Caco-2 (cell line): Measurements from ENCODE around the gene SH3GL1. TPM values are rescaled to one million over a fixed set of nuclear protein-coding genes. Genes with fewer than 3 reads are reported as not detected.

ENCODE experiments used
- BruUV-seq: library from RNA; stranded (reverse); fragments of 400-500 nt; replicated peaks from 2 replicates; lab custom pipeline; 2021; lab: Mats Ljungman, UMichigan
- CTCF ChIA-PET: fragments of 300-600 bp; sonication (Branson Sonifier 250); formaldehyde crosslinking; loops from one replicate; lab custom pipeline; 2022; ENCODE audit warnings: antibody characterized with exemption; lab: Charles Lee
- POLR2A ChIA-PET: fragments of 300-600 bp; sonication (Branson Sonifier 250); formaldehyde crosslinking; loops from one replicate; lab custom pipeline; 2022; ENCODE audit warnings: antibody characterized with exemption; lab: Charles Lee
- DNase-seq, 2 experiments: peaks; one replicate each; pipeline versions ENCODE4 v3.0.0 to v3.0.0-alpha.2; 2020 to 2022
- H3K27me3 ChIP-seq: replicated peaks from 2 replicates; pipeline ENCODE4 v1.6.0; 2011; ENCODE audit warnings: low read length; ENCODE audit not compliant: control insufficient read depth, insufficient read depth
- H3K36me3 ChIP-seq: 2 replicates; pipeline ENCODE4 v1.5.1; 2011; ENCODE audit warnings: low read length; ENCODE audit not compliant: control insufficient read depth, insufficient read depth
- H3K4me1 ChIP-seq: fragments of 250-450 bp; sonication (Bioruptor Pico); 2 replicates; pipeline ENCODE4 v1.5.1; 2020; ENCODE audit warnings: mild to moderate bottlenecking
- H3K4me3 ChIP-seq: 2 replicates; pipeline ENCODE4 v1.5.1; 2011; ENCODE audit warnings: low read depth, mild to moderate bottlenecking, control low read depth, low read length
- H3K9me3 ChIP-seq: fragments of 250-450 bp; sonication (Bioruptor Pico); 2 replicates; pipeline ENCODE4 v1.5.1; 2020; ENCODE audit warnings: mild to moderate bottlenecking, moderate library complexity
- H3K27ac Mint-ChIP-seq: one replicate; pipeline ENCODE4 v1.8.0; 2022; ENCODE audit warnings: mixed read lengths; ENCODE audit not compliant: unreplicated experiment
- H3K27me3 Mint-ChIP-seq: one replicate; pipeline ENCODE4 v1.8.0; 2022; ENCODE audit warnings: mixed read lengths; ENCODE audit not compliant: insufficient read depth, unreplicated experiment
- H3K36me3 Mint-ChIP-seq: one replicate; pipeline ENCODE4 v1.8.0; 2022; ENCODE audit warnings: mild to moderate bottlenecking, mixed read lengths; ENCODE audit not compliant: insufficient read depth, unreplicated experiment
- H3K4me1 Mint-ChIP-seq: one replicate; pipeline ENCODE4 v1.8.0; 2022; ENCODE audit warnings: low read depth, mixed read lengths; ENCODE audit not compliant: unreplicated experiment
- H3K4me3 Mint-ChIP-seq: one replicate; pipeline ENCODE4 v1.8.0; 2022; ENCODE audit warnings: mild to moderate bottlenecking, moderate library complexity, mixed read lengths; ENCODE audit not compliant: unreplicated experiment
- H3K9me3 Mint-ChIP-seq: one replicate; pipeline ENCODE4 v1.8.0; 2022; ENCODE audit warnings: mixed read lengths; ENCODE audit not compliant: unreplicated experiment
- intact Hi-C: fragments of 100-400 bp; cut with micrococcal nuclease; formaldehyde crosslinking; loops from one replicate; pipeline ENCODE4 v1.10.0; 2022; ENCODE audit not compliant: unreplicated experiment
- total RNA-seq: library from RNA; stranded (reverse); gene quantifications from 2 replicates; pipeline ENCODE4 v1.2.3, GENCODE V29; 2022
- TF ChIP-seq, protein P1 (sequence below), 2 experiments: fragments of 200-600 bp in 1 of 2; IDR thresholded peaks; 1 replicate in 1 of 2; 2 replicates in 1 of 2; pipeline versions ENCODE4 v1.5.1 to v1.8.0; 2011 to 2022; ENCODE audit warnings: antibody characterized with exemption in 1 of 2, control low read depth in 1 of 2, inconsistent platforms in 1 of 2, low read depth in 1 of 2, low read length in 1 of 2, mild to moderate bottlenecking in 1 of 2, moderate library complexity in 1 of 2; ENCODE audit not compliant: insufficient read depth in 1 of 2, severe bottlenecking in 1 of 2, unreplicated experiment in 1 of 2

The SH3GL1 gene
- total RNA-seq, 1 experiment from 2014 or later = 91.3 TPM

DNA sequence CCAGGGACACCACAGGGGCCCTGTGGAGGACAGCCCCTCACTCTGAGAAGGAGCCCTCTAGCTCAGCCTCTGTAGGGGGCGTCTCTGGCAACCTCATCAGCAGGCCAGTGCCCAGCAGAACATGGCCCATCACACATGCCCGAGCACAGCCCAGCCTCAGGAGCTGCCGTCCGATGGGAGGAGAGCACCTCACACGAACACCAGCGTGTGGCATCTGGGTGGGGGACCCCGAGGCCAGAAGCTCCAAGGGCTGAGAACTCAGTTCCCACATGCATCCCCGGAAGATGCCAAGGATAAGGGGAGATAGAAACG, 11.3 kb downstream of the SH3GL1 start:
- POLR2A ChIA-PET = interaction anchor here (0.6 kb wide), 1 partner anchor 13 kb away, joined by 3 read pairs; no protein-coding TSS in a partner anchor
- peaks cover 41% of the 10 kb centered on the region for H3K4me1 ChIP-seq
- peak overlapping the region; percentile 72 for H3K27ac Mint-ChIP-seq
- peaks cover 23% of the 10 kb centered on the region for H3K4me1 Mint-ChIP-seq
- H3K4me3 Mint-ChIP-seq = peak overlapping the region; percentile 22
- H3K36me3 Mint-ChIP-seq = peaks cover 55% of the 10 kb centered on the region
- H3K36me3 ChIP-seq = peaks cover 3% of the 10 kb centered on the region
- no peaks in the 10 kb centered on the region for H3K27me3 Mint-ChIP-seq
- CTCF ChIA-PET = interaction anchor here (0.7 to 1.0 kb wide), 4 partner anchors 14 to 122 kb away, joined by 3 read pairs; no protein-coding TSS in a partner anchor
- H3K27me3 ChIP-seq = no peaks in the 10 kb centered on the region
- TF ChIP-seq, protein P1, sequence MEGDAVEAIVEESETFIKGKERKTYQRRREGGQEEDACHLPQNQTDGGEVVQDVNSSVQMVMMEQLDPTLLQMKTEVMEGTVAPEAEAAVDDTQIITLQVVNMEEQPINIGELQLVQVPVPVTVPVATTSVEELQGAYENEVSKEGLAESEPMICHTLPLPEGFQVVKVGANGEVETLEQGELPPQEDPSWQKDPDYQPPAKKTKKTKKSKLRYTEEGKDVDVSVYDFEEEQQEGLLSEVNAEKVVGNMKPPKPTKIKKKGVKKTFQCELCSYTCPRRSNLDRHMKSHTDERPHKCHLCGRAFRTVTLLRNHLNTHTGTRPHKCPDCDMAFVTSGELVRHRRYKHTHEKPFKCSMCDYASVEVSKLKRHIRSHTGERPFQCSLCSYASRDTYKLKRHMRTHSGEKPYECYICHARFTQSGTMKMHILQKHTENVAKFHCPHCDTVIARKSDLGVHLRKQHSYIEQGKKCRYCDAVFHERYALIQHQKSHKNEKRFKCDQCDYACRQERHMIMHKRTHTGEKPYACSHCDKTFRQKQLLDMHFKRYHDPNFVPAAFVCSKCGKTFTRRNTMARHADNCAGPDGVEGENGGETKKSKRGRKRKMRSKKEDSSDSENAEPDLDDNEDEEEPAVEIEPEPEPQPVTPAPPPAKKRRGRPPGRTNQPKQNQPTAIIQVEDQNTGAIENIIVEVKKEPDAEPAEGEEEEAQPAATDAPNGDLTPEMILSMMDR (IDR thresholded peaks at IDR 0.05; ENCODE audit: insufficient read depth in 1 of 2, low read depth in 1 of 2, low read length in 1 of 2, severe bottlenecking in 1 of 2, unreplicated experiment in 1 of 2) = no peak
- intact Hi-C loops = no loop called here
- DNase-seq = no peak
- H3K9me3 ChIP-seq = no peaks in the 10 kb centered on the region
- H3K9me3 Mint-ChIP-seq = no peaks in the 10 kb centered on the region
- BruUV-seq = no TSS peak
- no peak overlapping the region for H3K4me3 ChIP-seq

DNA sequence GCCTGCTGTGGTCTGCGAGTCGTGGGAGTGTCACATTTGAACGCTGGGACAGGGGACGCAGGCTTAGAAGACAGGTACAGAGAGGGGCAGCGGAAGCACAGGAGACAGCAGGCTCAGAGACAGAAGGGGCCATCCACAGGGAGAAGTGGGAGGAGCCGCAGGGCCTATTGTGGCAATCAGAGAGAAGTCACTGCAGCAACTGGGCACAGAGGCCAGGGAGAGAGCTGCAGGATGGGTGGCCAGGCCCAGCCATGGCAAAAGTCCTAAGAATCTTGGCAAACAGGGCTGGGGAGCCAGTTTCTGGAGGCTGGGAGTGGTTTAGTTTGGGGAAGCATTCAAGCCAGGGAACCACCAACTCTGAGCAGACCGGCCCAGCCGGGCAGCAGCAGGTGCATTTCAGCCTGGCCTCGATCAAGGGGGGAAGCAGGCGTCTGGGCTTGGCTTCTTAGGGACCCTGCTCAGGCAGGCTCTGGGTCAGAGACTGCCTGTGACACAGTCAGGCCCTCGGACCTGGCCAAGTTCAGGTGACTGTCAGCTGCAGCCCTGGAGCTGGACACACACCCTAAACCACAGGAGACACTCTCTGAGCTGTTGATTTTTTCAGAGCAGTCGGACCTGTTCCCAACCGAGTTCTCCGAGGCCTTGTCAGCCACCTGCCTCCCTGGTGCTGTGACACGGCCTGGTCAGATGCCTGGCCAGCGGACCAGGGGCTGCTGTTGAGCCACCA, 11.8 kb downstream of the SH3GL1 start:
- Mint-ChIP-seq H3K4me3 (no peak overlapping the region), H3K4me1 (peaks cover 20% of the 10 kb centered on the region), H3K27ac (peak overlapping the region; percentile 72), H3K9me3 (no peaks in the 10 kb centered on the region), H3K27me3 (no peaks in the 10 kb centered on the region), H3K36me3 (peaks cover 55% of the 10 kb centered on the region)
- TF ChIP-seq, protein P1 (IDR thresholded peaks at IDR 0.05; ENCODE audit: insufficient read depth in 1 of 2, low read depth in 1 of 2, low read length in 1 of 2, severe bottlenecking in 1 of 2, unreplicated experiment in 1 of 2) = no peak
- H3K9me3 ChIP-seq = no peaks in the 10 kb centered on the region
- H3K27me3 ChIP-seq = no peaks in the 10 kb centered on the region
- ChIA-PET POLR2A (interaction anchor here (0.6 kb wide), 1 partner anchor 13 kb away, joined by 3 read pairs; no protein-coding TSS in a partner anchor), CTCF (interaction anchor here (0.6 to 1.5 kb wide), 6 partner anchors 11 to 122 kb away, joined by 3 to 6 read pairs (median 3); no protein-coding TSS in a partner anchor)
- no peak overlapping the region for H3K4me3 ChIP-seq
- peaks cover 3% of the 10 kb centered on the region for H3K36me3 ChIP-seq
- H3K4me1 ChIP-seq = peaks cover 41% of the 10 kb centered on the region
- peak in 1 of 2 experiments; percentile 23 for DNase-seq
- intact Hi-C loops = no loop called here
- BruUV-seq = no TSS peak

DNA sequence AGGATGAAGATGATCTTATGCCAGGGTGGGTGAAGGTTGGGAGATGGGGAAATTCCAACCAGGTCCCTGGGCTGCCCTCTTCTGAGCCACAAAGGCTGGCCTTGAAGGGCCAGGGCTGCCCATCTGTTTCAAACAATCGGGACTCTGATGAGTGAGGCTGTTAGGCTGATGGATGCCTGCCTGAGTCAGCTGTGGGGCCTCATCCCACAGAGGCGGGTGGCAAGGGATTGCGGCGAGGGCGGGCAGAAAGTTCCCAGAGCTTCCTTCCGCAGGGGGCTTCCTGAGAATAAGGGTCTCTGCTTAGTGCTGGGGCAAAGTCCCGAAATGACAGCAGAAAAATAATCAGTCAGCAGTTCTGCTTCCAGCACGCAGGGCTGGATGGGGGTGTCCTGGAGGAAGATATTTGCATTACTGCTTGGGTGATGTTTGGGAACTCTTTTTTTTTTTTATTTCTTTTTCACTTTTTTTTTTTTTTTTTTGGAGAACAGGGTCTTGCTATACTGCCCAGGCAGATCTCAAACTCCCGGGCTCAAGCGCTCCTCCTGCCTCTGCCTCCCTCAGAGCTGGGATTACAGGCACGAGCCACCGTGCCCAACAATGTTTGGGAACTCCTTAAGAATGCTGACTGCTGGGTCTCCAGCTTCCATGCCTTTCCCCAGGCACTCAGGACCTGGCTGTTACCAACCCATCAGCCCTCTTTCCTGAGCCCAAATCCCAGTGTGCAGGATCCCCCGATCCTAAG, 14.1 kb downstream of the SH3GL1 start:
- no peaks in the 10 kb centered on the region for H3K27me3 ChIP-seq
- intact Hi-C loops = no loop called here
- H3K9me3 ChIP-seq = no peaks in the 10 kb centered on the region
- no peaks in the 10 kb centered on the region for H3K9me3 Mint-ChIP-seq
- no peak for DNase-seq
- no peaks in the 10 kb centered on the region for H3K27me3 Mint-ChIP-seq
- H3K4me3 ChIP-seq = no peak overlapping the region
- H3K36me3 ChIP-seq = peaks cover 3% of the 10 kb centered on the region
- peaks cover 19% of the 10 kb centered on the region for H3K4me1 Mint-ChIP-seq
- no peak overlapping the region for H3K27ac Mint-ChIP-seq
- no TSS peak for BruUV-seq
- POLR2A ChIA-PET = no interaction called here
- CTCF ChIA-PET = interaction anchor here (0.7 kb wide), 1 partner anchor 14 kb away, joined by 5 read pairs; no protein-coding TSS in a partner anchor
- H3K4me1 ChIP-seq = peaks cover 24% of the 10 kb centered on the region
- H3K4me3 Mint-ChIP-seq = no peak overlapping the region
- peaks cover 59% of the 10 kb centered on the region for H3K36me3 Mint-ChIP-seq
- TF ChIP-seq, protein P1 (IDR thresholded peaks at IDR 0.05; ENCODE audit: insufficient read depth in 1 of 2, low read depth in 1 of 2, low read length in 1 of 2, severe bottlenecking in 1 of 2, unreplicated experiment in 1 of 2) = no peak
